Heart left ventricle (tissue), 16 donors: ENCODE measurements around the gene GNAQ. TPM values are rescaled to one million over a fixed set of nuclear protein-coding genes. Genes with fewer than 3 reads are reported as not detected.

Source experiments
- ATAC-seq, 4 donors: fragments of 200-7000 bp; cut with Tn5 transposase; one replicate each; pipeline ENCODE4 v1.9.1; 2020 to 2022; ENCODE audit warnings: moderate library complexity in 4 of 4, mild to moderate bottlenecking in 3 of 4, moderate number of reproducible peaks in 1 of 4
- DNase-seq, 5 donors: peaks; one replicate each; pipeline ENCODE4 v3.0.0-alpha.2; 2020
- H3K27ac ChIP-seq, 12 donors: fragments of 200-600 bp; sonication (generic) in 4 of 12; one replicate each; pipeline versions ENCODE4 v1.5.0 to v1.8.0; 2016 to 2022; ENCODE audit warnings: mild to moderate bottlenecking in 2 of 12
- H3K27me3 ChIP-seq, 9 donors: fragments of 200-600 bp; sonication (generic) in 2 of 9; one replicate each; pipeline versions ENCODE4 v1.5.1 to v1.8.0; 2016 to 2022; ENCODE audit warnings: mild to moderate bottlenecking in 3 of 9
- H3K36me3 ChIP-seq, 9 donors: fragments of 200-600 bp; sonication (generic) in 2 of 9; one replicate each; pipeline versions ENCODE4 v1.5.0 to v1.8.0; 2018 to 2022; ENCODE audit warnings: mild to moderate bottlenecking in 2 of 9
- H3K4me1 ChIP-seq, 12 donors: fragments of 200-600 bp; sonication (generic) in 4 of 12; one replicate each; pipeline versions ENCODE4 v1.5.0 to v1.8.0; 2016 to 2022; ENCODE audit warnings: mild to moderate bottlenecking in 3 of 12
- H3K4me3 ChIP-seq, 12 donors: fragments of 200-600 bp; sonication (generic) in 4 of 12; one replicate each; pipeline versions ENCODE4 v1.5.0 to v1.8.0; 2017 to 2022; ENCODE audit warnings: mild to moderate bottlenecking in 9 of 12, moderate library complexity in 4 of 12
- H3K9me3 ChIP-seq, 12 donors: fragments of 200-600 bp; sonication (generic) in 4 of 12; one replicate each; pipeline versions ENCODE4 v1.5.0 to v1.8.0; 2016 to 2022; ENCODE audit warnings: mild to moderate bottlenecking in 1 of 12
- CTCF ChIP-seq, 12 donors: fragments of 200-600 bp; sonication (generic) in 4 of 12; IDR thresholded peaks; one replicate each; pipeline versions ENCODE4 v1.5.0 to v1.8.0; 2018 to 2022; ENCODE audit warnings: antibody characterized with exemption in 12 of 12, mild to moderate bottlenecking in 5 of 12
- POLR2A ChIP-seq, 2 donors: fragments of 450-650 bp; IDR thresholded peaks; one replicate each; pipeline ENCODE4 v1.6.1; 2017; ENCODE audit warnings: antibody characterized with exemption in 2 of 2, mild to moderate bottlenecking in 2 of 2, moderate library complexity in 2 of 2
- WGBS, 4 donors: extraction: QIAGEN DNeasy Blood & Tissue Kit in 2 of 4; methylation state at CpG; one replicate each; pipeline versions ENCODE4 v1.1.5 to v1.1.7; 2013 to 2018; 5-methylcytosine and 5-hydroxymethylcytosine counted together
- intact Hi-C, 10 donors: fragments of 100-400 bp; cut with DNase I; formaldehyde crosslinking; loops; one replicate each; pipeline versions ENCODE4 v1.11.1 to v1.14.2; 2022
- polyA plus RNA-seq, 2 donors: library from polyadenylated mRNA; stranded (reverse); fragments of 200-250 nt; gene quantifications; one replicate each; pipeline ENCODE4 v1.2.3, GENCODE V29; 2013
- total RNA-seq, 9 donors: library from RNA; depleted of rRNA in 2 of 9; stranded (reverse); fragments of >200 nt in 2 of 9; fragmentation: NEBNext Ultra II Directional in 3 of 9; extraction: Animal tissue kit (Norgen Biotek cat#: 25700) in 3 of 9; gene quantifications; one replicate each; pipeline versions ENCODE4 v1.1.0 to v1.2.4, GENCODE V29; 2016 to 2023
- donor health status: ischemic (EF 13 %, LVEDD 7.1; RV severe dilation, severe dysfunction).
- donor health status: healthy with polysubstance abuse.
- donor health status: DM: no; HTN: yes; CAD: no.
- donor health status: DM: no; HTN: no; CAD: no.
- donor health status: ischemic (EF 25% LVEDD 6.9; RV normal size, moderate dysfunction).
- donor health status: ischemic (EF 25% LVEDD 5.7; RV mildly dilated, moderate dysfunction).
- donor health status: healthy.
- donor health status: DM: yes; HTN: yes; CAD: no.
- donor health status: ischemic (EF 35%, LVEDD 5.7; RV mildly dilated, moderate dysfunction).
- donor health status: nonischemic (EF 11% LVEDD 7.7; RV severe dilation, severe dysfunction).
- donor health status: DM: yes; HTN: yes; CAD: no.
- donor health status: PGD.
- donor health status: ischemic (EF 29% LVEDD 5.4; RV normal size, mild dysfunction).
- donor health status: nonischemic (EF 23%, LVEDD 6.1; RV moderate dilation, normal function).

The GNAQ gene
- total and polyA plus RNA-seq, 11 donors: 4.8 to 34.1 (median 11.3) TPM

GRCh38 chr9:77831781-77832180, 199.8 kb downstream of the GNAQ start:
- peaks cover 0 to 56% (median 14%) of the 10 kb centered on the region in 12 donors for H3K4me1 ChIP-seq
- intact Hi-C loops: loop anchor here in 1 of 10 donors (10.0 kb wide), 1 partner anchor 397 kb away; no protein-coding TSS in a partner anchor
- DNase-seq (no peak), ATAC-seq (no peak)
- WGBS, 4 donors: 100% methylated on average over 1 of the region's 1 CpG
- H3K36me3 ChIP-seq: no peaks in the 10 kb centered on the region
- H3K27ac ChIP-seq: no peak overlapping the region
- H3K9me3 ChIP-seq: no peaks in the 10 kb centered on the region
- TF ChIP-seq POLR2A (IDR thresholded peaks at IDR 0.05): no peak
- no peak for TF ChIP-seq CTCF (IDR thresholded peaks at IDR 0.05)
- H3K27me3 ChIP-seq: no peaks in the 10 kb centered on the region
- no peak overlapping the region for H3K4me3 ChIP-seq

- DNase-seq (no peak), ATAC-seq (no peak)
- H3K4me3 ChIP-seq: no peak overlapping the region
- H3K4me1 ChIP-seq: peaks cover 0 to 62% (median 17%) of the 10 kb centered on the region in 12 donors
- TF ChIP-seq POLR2A (IDR thresholded peaks at IDR 0.05) (no peak), CTCF (IDR thresholded peaks at IDR 0.05) (no peak)
- H3K27ac ChIP-seq: no peak overlapping the region
- intact Hi-C loops: loop anchor here in 1 of 10 donors (10.0 kb wide), 1 partner anchor 396 kb away; no protein-coding TSS in a partner anchor
- H3K9me3 ChIP-seq: no peaks in the 10 kb centered on the region
- no peaks in the 10 kb centered on the region for H3K27me3 ChIP-seq
- H3K36me3 ChIP-seq: no peaks in the 10 kb centered on the region
Observed at GRCh38 chr9:77830618-77831285, 200.9 kb downstream of the GNAQ start.

GRCh38 chr9:77829420-77829819, 202.2 kb downstream of the GNAQ start:
- H3K27ac ChIP-seq: no peak overlapping the region
- DNase-seq (peak in 1 of 5 donors; percentile 14), ATAC-seq (peak; percentile 45 to 74 (median 58))
- no peaks in the 10 kb centered on the region for H3K27me3 ChIP-seq
- 75 to 88% (median 86%) methylated on average over 4 of the region's 4 CpGs for WGBS, 4 donors
- no peaks in the 10 kb centered on the region for H3K36me3 ChIP-seq
- intact Hi-C loops: no loop called here
- H3K4me1 ChIP-seq: peaks cover 0 to 58% (median 13%) of the 10 kb centered on the region in 12 donors
- TF ChIP-seq CTCF (IDR thresholded peaks at IDR 0.05) (no peak), POLR2A (IDR thresholded peaks at IDR 0.05) (no peak)
- no peaks in the 10 kb centered on the region for H3K9me3 ChIP-seq
- no peak overlapping the region for H3K4me3 ChIP-seq

GRCh38 chr9:77827104-77827784, 204.4 kb downstream of the GNAQ start:
- Histone ChIP-seq H3K9me3 (no peaks in the 10 kb centered on the region), H3K4me1 (peaks cover 0 to 57% (median 13%) of the 10 kb centered on the region in 12 donors)

More at GRCh38 chr9:77827104-77827784, 204.4 kb downstream of the GNAQ start:
- ATAC-seq: no peak
- no peak for TF ChIP-seq CTCF (IDR thresholded peaks at IDR 0.05)
- no peak for TF ChIP-seq POLR2A (IDR thresholded peaks at IDR 0.05)
- intact Hi-C loops: no loop called here
- 54 to 59% (median 58%) methylated on average over 6 of the region's 6 CpGs for WGBS, 4 donors
- DNase-seq: no peak
- Histone ChIP-seq H3K36me3 (no peaks in the 10 kb centered on the region), H3K4me3 (no peak overlapping the region), H3K27ac (no peak overlapping the region), H3K27me3 (no peaks in the 10 kb centered on the region)
